ENCODE data around the gene MAP3K3.
A peak's percentile ranks its signal among the peaks of the same experiment; 100 is the strongest.

The MAP3K3 gene

DNA sequence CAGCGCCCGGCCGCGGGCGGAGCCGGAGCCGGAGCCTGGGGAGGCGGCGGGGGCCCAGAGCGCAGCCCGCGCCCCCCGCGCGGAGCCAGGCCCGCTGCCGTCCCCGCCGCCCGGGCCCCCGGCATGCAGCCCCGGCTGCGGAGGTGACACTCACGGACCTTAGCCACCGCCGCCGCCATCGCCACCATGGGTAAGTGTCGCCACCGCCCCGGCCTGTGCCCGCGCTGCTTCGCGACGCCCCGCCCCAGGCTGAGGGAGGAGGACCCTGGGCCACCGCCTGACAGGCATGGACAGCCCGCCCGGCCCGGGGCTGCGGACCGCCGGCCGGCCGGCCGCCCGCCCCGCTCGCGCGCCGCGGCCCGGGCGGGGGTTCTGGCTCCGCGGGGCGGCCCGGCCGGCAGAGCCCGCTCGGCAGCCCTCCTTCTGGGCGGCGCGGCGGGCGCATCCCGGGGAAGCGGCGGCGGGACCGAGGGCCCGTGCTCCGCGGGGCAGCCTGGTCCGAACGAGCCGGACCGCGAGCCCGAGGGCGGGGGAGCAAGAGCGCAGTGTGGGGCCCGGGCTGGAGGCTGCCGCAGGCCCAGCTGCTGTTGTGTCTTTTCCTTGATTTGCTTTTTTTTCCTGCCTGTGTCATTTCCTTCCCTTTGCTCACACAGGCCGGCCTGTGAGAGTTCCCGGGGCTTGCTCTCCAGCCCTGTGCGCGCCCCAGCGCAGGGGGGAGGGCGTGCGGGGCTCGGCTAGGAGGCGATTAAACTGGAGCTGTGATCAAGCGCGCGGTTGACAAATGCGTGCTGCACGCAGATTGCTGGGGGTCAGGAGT lies 565 bp downstream of the MAP3K3 start:
- peak; percentile 67 for DNase-seq (ENCODE audit: low spot score)

DNA sequence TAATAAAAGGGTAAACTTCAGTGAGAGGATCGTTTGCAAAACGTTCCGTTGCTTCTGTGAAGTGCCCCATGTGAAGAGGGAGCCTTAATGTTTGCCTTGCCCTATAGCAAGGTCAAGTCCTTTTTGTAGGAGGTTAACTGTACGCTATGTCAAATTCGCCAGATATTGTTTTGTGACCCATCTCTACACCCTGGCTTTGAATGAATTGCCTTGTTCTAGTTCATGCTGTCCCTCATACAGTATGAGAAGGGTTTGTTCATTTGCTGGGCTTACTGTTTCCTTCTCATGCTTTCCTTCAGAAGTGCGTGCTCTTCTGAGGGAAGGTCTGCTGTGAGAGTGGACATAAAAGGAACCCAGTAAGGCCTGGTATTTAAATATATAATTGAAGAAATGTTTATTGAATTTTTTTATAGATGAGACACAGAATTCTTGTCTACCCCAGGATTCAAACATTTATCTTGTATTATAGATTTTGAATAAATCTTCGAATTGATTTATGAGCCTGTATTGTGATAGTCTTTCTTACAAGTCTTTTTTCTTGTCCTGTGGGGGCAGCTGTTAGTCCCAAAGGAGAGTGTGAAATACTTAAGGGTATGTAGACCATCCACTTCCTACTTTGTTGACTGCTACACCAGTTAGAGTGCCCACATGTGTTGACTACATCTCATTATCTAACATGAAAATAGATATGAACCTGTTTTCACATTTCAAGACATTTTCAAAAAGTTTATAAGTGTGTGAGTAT lies 1.7 kb downstream of the MAP3K3 start:
- no peak for DNase-seq (ENCODE audit: low spot score)

DNA sequence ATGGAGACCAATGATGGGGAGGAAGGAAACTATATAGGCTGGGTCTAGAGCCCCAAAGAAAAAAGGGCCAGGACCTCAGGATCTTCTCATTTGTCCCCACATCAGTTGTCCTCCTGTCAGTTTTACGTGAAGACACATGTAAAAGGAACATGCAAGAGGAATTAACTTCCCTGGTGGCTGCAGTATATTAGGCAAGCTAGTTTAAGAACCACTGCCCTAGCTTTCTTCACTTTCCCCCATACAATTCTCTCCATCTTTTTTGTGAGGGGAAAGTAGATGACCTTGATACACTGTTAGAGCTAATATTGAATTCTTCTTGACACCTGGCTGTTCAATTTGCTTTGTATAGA lies 2.3 kb downstream of the MAP3K3 start:
- no peak for DNase-seq (ENCODE audit: low spot score)

DNA sequence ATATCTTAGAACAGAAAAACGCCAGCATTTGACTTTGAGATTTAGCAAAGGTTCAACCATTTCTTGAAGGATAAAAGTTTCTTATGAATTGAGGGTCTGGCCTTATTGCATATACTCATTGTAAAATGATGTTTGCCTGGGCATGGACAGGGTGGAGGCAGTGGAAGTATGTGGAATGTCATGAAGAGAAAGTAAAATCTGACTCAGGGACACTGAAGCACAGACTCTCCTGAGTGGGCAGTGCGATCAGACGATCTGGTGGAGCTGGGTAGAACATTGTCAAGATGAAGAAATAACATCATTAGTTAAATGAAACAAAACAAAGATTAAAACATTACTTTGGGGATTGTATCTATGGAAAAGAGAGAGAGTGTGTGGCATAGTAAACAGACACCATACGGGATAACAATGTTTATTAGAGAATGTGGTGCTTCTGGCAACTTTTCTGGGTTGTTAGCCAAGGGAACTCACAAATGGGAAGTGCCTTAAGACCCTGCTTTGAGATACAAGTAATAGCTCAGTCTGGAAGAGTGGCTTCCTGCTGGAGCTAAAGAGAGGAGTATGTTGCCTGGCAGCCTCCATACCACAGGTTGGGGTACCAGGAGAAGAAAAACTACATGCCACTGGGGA lies 4.4 kb downstream of the MAP3K3 start:
- no peak for DNase-seq (ENCODE audit: low spot score)

DNA sequence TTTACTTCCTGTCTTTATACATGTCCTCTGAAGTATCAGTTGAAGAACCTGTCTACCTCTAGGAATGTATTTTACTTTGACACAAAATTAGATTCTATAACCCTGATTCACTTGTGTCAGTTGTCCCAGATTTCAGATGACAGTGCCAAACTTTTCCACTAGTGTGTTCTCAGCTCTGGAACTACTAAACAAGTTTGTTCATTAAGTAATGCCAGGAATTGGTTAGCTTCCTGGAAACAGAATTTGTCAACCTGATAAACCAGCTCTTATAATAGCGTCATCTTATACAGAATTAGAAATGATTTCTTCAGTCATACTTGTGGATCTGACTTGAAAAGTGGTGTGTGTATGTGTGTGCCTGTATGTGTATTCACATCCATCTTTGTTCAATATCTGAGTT lies 7.4 kb downstream of the MAP3K3 start:
- DNase-seq (ENCODE audit: low spot score): no peak

DNA sequence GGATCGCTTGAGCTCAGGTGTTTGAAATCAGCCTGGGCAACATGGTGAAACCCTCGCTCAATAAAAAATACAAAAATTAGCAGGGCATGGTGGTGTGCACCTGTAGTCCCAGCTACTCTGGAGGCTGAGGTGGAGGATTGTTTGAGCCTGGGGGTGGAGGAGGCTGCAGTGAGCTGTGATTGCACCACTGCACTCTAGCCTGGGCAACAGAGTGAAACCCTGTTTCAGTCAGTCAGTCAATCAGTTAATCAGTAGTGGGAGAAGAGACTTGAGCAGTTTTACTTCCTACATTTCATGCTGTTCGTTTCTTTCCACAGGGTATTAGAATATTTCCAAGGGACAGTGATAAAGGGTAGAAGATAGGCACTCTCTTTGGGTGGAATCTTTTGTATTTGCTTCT lies 8.8 kb downstream of the MAP3K3 start:
- DNase-seq (ENCODE audit: low spot score): no peak

DNA sequence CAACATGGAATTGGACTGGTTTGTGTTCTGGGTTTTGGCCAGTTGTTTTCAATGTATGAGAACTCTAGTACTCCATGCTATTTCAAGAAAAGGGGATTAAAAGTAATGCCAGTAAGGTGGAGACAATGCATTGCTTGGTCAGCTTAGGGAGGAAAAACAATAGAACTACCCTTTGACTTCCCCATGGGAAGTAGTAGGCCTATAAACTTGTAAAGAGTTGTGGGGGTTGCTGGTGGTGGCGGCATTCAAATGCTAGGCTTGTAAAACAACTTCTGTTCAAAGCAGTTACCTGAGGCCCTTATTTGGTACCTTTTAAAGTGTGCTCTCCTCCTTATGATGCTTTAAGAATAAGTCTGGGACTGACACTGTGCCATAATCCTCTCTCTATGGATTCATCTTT lies 9.4 kb downstream of the MAP3K3 start:
- DNase-seq (ENCODE audit: low spot score): no peak

DNA sequence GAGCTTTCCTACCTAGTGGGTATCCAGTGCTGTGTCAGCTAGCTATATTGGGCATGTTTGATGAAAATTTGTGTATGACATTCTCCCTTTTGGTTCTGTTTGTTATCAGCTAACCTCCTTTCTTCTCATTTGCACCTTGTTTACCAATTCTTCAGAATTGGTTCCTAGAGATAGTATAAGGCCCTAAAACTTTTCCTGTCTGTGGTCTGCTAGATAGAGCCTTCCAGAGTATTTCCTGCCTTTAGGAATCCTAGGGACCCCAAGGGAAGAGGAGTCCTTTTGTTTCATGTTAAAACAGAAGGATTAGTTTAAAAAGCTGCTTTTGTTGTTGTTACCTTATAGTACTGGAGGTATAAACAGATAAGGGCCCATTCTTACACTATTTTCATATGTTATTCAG lies 11.5 kb downstream of the MAP3K3 start:
- no peak for DNase-seq (ENCODE audit: low spot score)

DNA sequence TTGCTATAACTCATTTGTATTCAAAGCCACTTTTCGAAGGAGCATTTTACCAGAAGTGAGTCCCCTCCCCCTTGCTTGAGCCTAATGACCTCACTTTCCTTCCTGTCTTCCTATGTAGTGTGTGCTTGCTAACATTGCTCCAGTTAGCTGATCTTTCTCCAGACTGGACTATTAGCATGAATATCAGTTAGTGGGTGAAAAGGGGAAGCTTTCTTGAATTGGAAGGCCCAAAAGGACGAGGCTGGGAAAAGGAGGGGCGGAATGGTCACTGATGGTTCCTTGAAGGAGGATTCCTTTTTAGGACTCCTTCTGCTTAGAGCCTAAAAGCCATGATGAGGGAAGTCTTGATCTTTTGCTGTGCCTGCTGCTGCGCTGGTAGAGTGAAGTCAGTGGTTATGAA lies 11.9 kb downstream of the MAP3K3 start:
- no peak for DNase-seq (ENCODE audit: low spot score)

DNA sequence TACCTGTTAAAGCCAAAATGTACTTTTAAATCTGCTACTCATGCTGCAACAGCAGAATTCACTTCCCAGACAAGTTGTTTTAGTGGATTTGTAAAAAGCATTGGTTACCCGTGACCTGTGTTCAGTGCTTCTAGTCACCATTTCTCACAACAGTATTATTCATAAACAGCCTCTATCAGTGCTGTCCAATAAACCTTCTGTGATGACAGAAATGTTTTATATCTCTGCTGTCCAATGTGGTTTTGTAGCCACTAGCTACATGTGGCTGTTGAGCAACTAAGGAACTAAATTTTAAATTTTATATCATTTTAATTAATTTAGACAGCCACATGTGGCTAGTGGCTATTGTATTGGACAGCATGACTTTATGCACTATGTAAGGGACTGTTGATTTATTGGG lies 12.6 kb downstream of the MAP3K3 start:
- DNase-seq (ENCODE audit: low spot score): no peak

DNA sequence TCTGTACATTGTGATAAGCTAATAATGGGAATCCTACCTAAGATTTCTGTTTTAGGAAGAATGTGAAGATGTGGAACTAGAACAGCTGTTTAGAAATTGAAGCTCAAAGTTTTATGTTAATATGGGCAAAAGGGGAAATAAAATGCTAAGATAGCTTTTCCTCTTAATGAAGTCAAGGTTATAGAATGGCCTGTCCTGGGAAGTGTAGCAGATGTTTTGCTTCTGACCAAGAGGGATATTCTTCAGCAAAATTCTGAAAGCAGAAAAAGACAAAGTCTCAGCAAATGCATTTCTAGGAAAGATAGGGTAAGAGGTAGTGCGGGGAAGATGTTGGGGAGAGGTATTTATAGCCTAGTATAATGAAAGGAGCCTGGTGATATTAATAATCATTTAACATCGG lies 13.1 kb downstream of the MAP3K3 start:
- DNase-seq (ENCODE audit: low spot score): no peak

DNA sequence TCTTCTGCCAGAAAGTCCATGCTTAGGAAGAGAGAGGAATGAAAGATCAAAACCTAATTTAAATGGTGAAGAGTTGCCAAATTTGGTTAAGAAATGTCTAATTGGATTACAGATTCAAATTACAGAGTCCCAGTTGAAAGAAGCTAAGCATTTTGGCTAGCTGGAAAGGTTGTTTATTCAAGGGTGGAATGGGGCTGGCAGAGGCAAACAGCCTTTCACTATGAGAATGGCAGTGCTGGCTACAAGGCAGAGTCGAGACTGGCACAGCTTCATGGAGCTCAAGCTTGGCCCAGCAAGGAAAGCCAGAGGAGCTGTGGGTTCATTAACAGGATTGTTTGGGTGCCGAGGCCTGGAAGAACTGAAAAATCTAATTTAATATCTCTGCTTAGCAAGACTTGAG lies 13.6 kb downstream of the MAP3K3 start:
- peak; percentile 60 for DNase-seq (ENCODE audit: low spot score)

DNA sequence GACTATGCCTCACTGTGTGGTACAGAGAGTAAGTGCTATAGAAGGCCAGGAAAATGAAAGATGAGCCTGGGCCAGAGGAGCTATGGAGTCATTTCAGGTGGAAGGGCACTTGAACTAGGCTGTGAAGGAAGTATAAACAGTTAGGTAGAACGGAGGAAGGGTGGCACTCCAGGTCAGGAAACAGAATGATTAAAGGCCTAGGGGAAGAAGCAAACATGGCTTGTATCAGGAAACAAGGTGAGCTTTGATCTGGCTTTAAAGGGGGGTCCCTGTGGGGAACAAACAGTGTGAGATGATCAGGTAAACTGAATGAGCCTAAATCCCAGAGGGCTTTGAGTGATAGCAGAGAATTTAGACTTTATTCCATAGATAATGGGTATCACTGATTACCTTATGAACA lies 16.9 kb downstream of the MAP3K3 start:
- no peak for DNase-seq (ENCODE audit: low spot score)

DNA sequence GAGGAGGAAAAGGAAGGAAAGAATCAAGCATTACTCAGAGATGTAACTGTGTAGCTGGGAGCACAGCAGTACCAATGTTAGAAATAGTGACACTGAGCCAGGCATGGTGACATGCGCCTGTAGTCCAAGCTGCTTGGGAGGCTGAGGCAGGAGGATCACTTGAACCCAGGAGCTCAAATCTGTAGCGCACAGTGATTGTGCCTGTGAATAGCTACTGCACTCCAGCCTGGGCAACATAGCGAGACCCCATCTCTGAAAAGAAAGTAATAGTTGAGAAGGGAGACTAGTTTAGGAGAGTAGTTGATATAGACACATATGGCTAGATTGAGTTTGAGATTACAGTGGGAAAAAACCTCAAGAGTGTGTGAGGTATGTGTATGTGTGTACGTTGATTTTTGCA lies 17.8 kb downstream of the MAP3K3 start:
- no peak for DNase-seq (ENCODE audit: low spot score)

DNA sequence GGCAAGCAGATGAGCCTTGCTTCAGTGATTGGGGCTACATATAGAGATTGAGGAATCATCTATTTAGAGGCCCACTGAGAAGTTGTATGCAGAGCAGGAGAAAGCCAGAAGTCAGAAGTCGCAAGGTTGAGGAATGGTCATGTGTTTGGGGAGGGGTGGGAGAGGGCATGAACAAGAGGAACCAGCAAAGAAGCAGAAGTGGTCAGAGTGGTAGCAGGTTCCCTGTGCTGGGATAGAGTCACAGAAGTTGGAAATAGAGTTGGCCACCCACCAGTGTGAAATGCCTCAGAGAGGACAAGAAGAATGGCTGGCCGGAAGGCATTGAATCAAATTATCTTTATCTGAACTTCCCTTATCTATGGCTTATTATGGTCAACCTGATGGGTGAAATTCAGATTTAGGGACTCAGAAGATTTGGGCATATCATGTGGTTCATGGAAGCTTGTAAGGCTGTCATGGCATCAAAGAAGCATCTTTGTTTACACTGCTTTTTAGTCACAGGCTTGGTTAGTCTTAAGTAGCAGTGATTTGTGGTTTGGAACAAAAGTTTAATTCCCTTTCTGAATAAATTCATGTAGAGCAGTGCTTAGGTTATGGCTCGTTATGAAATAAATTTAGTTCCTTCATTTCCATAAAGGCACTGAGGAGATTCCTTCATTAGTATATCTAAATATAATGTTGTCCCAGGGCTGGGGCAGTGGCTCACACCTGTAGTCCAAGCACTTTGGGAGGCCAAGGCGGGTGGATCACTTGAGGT lies 19.7 kb downstream of the MAP3K3 start:
- DNase-seq (ENCODE audit: low spot score): no peak

DNA sequence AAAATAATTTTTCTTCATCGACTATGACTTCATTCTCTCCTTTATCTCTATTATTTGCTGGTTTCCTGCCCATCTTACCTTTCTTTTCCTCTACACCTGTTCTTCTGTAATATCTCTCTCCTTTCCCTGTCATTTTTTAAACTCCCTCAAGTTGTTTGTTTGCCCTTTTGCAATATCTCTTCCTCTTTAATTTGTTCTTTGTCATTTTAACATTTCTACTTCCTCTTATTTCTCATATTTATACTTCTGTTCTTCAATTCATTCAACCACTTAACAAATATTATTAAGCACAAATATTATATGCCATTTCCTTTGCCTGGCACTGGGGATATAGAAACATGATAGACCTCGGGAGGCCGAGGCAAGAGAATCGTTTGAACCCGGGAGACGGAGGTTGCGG lies 22.6 kb downstream of the MAP3K3 start:
- DNase-seq (ENCODE audit: low spot score): no peak

DNA sequence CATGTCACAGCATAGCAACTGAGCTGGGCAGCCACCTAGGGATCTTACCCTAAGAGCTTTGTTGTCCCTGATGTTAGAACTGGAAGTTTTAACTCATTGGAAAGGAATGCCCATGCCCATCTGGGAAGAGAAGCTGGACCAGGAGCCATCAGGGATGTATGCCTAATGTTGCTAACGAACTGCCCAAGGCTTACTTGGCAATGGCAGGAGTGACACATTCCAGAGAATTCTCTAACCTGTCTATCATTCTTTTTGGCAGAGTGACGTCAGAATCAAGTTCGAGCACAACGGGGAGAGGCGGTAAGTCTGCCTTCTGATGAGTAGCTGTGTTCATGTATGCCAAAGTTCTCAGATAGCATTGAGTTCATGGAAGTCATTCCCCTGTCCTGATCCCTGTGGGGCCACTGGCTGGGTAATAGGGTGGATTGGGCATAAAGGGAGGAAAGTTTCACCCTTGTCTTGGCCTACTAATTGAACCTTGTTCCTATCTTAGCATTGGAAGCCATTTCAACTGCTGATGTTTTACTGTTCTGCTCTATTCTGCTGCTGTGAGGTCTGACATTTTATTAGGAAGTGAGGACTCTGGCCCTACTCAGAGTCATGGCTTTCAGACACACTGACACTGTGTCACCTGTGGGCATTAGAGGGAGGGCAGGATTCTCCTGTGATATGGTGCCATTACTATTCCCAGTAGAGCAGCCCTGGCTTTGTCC lies 23.7 kb downstream of the MAP3K3 start:
- no peak for DNase-seq (ENCODE audit: low spot score)

DNA sequence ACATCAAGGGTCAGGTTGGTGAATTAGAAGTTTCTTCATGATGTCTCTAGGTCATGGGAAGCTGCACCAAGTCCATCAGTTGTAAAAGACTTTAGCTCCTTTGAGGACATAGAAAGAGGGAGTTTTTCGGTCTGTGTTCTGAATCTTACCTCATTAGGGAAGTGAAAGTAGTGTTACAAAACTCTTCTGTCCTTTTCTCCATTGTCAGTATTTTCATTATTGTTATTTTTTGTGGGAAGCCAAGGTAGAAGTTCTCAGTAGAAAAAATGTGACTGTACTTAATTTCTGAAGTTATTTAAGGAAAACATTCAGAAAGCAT lies 24.2 kb downstream of the MAP3K3 start:
- DNase-seq (ENCODE audit: low spot score): no peak

DNA sequence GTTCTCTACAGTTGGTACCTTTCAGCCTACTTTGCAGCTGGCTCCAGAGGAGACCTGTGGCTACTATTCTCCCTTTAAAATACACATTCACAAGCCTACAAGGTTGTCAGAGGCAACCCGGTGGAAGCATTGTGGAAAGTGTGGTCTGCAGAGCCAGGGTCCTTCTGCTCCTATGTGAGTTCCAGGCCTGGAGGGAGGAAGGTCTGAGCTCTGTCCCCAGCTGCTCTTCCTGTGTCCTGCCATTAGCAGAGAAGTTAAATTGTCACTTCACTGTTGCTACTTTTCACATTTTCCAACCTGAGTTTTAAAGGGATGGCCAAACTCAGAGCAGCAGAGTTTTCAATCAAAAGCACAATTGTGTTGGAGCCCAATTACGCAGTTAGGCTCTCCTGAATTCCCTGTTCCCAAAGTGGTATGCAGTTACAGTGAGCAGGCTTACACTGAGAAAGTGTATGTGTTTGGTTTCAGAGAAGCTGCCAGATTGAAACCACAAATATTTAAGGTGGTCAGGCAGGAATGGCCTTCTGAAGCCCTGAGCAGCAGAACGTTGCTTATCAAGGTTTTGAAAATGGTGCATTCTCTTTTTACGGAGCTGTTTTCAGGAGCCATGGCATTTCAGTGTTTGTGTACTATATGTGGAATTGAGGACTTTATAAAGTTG lies 25.0 kb downstream of the MAP3K3 start:
- DNase-seq (ENCODE audit: low spot score): no peak

DNA sequence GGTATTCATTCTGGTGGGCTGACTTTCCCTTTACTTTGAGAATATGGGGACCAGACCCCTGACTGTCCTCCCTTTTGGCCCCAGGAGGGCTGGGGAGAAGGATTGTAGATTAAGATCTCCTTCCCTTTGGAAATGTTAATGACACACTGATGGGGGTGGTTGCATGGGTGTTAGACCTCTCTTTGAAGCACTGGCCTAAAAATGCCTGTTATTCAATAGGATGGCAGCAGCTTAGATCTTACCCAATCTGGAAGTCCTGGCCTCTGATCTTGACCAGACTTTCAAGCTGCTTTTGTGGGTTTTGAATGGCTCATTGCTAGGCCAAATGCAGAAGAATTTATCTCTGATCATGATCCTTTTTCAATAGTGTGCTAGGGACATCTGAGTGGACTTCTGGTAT lies 25.7 kb downstream of the MAP3K3 start:
- no peak for DNase-seq (ENCODE audit: low spot score)

DNA sequence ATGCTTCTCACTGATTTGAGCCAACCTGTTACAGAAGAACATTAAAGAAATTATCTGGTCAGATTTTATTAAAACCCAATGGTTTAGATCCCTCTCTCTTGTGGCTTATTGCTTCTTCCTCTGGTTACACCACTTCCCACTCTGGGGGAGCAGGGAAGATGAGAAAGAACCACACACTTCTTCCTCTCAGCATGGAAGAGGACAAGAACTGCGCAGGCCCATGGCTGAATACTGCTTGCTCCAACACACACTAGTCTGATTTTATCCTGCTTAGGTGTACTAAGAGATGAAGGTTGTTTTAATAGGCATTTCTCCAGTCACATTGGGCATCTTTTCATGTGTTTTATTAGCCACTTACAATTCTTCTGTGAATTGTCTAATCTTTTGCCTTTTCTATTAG lies 27.6 kb downstream of the MAP3K3 start:
- DNase-seq (ENCODE audit: low spot score): no peak

All from SK-N-DZ (cell line).